Measurements from ENCODE around the gene CNTNAP2.
"Not testable (repeated sequence)": the region's sequence is repeated elsewhere in the genome, so short reads cannot be mapped to it uniquely, and the experiment has no call there.

Gene CNTNAP2

DNA sequence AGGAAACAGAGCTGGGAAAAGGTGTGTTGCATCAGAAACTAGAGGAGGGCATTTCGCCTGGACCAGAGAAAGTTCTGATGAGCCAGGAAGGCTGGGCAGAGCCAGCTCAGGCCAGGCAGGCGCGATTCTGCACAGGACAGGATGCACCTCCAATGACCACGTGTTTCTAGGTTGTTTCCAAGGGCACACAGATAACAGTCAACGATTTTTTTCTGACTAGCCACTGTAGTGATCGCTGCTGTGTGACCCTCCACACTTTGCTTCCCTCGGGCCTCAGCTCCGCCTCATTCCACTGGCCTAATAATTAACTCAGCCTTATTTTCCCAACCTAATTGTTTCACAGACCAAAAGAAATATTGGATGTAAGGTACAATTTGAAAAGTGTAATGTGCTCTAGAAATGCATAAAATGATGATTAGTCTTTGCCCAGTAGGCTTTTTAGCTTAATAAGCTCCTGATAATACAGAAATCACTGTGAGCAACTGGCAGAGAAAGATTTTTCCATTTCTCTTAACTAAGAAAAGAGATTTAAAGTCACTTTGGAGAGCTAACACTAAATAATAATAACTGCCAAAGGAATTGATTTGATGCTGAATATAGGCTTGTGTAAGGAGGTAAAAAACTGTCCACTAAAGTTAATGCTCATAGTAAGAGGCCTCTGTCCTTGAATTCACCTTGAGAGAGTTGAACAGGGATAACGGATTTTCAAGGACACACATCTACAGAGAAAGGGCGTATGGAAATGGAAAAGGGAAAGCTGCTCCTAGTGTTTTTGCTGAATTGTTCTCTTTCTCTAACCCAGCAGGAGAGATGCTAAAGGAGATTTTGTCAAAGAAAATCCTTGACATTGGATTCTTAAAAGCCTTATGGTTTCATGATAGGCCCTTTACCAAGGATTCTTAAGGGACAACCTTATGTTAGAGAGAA, 2183.0 kb downstream of the CNTNAP2 start:
- DNase-seq = no peak

DNA sequence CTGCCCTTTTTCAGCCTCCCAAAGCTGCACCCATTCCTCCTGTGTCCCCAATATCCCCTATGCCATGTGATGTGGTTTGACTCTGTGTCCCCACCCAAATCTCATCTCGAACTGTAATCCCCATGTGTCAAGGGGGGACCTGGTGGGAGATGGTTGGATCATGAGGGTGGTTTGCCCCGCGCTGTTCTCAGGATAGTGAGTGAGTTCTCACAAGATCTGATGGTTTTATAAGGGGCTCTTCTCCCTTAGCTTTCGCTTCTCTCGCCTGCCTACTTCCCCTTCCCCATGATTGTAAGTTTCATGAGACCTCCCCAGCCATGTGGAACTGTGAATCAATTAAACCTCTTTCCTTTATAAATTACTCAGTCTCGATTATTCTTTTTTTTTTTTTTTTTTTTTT, 2185.8 kb downstream of the CNTNAP2 start:
- DNase-seq = not testable (repeated sequence)

DNA sequence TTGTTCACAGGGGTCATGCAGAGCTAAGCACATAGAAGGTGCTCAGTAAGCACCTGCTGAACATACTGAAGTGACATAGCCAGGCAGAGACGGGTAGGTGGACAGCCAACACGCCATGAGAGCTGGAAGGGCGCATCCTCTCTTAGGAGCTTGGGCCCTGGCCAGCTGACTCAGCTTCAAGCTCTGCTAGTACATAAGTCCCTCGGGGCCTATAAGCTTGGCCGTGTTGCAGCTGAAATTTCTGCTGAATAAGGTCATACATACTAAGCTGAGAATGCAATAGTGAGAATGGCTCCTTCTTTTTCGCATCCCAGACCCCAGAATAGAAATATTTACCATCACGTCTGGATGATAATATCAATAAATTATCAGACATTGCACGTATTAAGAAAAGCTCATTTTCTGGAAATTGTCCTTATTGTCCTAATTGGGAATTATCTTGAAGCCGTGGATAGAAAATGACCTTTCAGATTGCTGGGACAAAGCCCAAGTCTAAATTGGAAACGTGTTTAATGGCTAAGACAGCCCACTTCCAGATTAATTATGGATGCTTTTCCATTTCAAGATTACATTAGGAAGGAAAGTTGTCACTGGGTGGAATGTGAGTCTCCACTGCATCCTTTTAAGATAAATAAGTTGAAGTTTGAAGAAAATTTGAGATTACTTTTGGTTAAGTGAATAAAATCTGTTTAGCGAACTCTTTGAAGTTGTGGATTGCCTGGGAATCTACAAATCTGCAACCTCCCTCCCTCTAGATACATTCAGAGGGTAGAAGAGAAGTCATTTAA, 2186.9 kb downstream of the CNTNAP2 start:
- DNase-seq = peak; percentile 92

GRCh38 chr7:148304083-148304335, 2187.4 kb downstream of the CNTNAP2 start:
- DNase-seq = no peak

- DNase-seq = no peak
Observed at GRCh38 chr7:148304456-148304855, 2187.9 kb downstream of the CNTNAP2 start.

GRCh38 chr7:148306759-148307158, 2190.2 kb downstream of the CNTNAP2 start:
- DNase-seq = no peak

- DNase-seq = no peak
Observed at GRCh38 chr7:148318102-148318811, 2201.7 kb downstream of the CNTNAP2 start.

- DNase-seq = no peak
Observed at GRCh38 chr7:148318838-148319237, 2202.2 kb downstream of the CNTNAP2 start.

DNA sequence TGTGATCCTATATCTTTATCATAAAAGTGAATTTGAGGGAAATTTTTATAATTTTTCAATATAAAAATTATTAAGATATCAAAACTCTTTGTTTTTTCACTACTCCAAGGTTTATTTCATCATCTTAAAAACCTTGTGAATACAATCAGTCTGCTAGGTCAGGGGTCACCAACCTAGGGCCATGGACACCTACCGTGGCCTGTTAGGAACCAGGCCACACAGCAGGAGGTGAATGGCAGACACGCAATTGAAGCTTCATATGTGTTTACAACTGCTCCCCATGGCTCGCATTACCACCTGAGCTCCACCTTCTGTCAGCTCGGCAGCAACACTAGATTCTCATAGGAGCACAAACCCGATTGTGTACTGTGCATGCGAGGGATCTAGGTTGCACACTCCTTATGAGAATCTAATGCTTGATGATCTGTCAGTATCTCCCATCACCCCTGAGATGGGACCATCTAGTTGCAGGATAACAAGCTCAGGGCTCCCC, 2202.8 kb downstream of the CNTNAP2 start:
- no peak for DNase-seq

- no peak for DNase-seq
Observed at GRCh38 chr7:148325208-148325607, 2208.6 kb downstream of the CNTNAP2 start.

GRCh38 chr7:148327379-148327778, 2210.8 kb downstream of the CNTNAP2 start:
- peak; percentile 44 for DNase-seq

DNA sequence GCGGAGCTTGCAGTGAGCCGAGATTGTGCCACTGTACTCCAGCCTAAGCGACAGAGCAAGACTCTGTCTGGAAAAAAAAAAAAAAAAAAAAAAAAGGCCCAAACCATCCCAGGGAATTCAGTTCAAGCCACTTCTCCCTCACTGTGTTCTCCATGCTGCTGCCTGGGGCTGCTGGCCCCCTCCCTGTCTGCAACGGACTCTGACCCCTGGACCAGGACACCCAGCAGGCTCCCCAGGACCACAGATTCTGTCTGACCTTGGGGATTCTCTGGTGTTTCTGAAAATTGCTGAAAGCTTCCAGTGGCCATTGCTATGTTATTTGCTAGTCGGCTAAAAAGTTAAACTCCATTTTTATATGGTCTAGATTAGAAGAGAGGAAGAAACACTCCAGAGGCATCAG, 2212.3 kb downstream of the CNTNAP2 start:
- no peak for DNase-seq

- no peak for DNase-seq
Observed at GRCh38 chr7:148330124-148330818, 2213.7 kb downstream of the CNTNAP2 start.

- no peak for DNase-seq
Observed at GRCh38 chr7:148330822-148331221, 2214.2 kb downstream of the CNTNAP2 start.

DNA sequence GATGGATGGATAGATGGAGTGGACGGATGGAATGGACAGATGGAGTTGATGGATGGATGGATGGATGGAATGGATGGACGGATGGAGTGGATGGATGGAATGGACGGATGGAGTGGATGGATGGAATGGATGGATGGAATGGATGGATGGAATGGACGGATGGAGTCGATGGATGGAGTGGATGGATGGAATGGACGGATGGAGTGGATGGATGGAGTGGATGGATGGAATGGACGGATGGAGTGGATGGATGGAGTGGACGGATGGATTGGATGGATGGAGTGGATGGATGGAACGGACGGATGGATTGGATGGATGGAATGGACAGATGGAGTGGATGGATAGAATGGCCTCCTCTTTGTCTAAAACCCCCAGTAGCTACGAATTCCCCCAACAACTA, 2214.9 kb downstream of the CNTNAP2 start:
- not testable (repeated sequence) for DNase-seq

DNA sequence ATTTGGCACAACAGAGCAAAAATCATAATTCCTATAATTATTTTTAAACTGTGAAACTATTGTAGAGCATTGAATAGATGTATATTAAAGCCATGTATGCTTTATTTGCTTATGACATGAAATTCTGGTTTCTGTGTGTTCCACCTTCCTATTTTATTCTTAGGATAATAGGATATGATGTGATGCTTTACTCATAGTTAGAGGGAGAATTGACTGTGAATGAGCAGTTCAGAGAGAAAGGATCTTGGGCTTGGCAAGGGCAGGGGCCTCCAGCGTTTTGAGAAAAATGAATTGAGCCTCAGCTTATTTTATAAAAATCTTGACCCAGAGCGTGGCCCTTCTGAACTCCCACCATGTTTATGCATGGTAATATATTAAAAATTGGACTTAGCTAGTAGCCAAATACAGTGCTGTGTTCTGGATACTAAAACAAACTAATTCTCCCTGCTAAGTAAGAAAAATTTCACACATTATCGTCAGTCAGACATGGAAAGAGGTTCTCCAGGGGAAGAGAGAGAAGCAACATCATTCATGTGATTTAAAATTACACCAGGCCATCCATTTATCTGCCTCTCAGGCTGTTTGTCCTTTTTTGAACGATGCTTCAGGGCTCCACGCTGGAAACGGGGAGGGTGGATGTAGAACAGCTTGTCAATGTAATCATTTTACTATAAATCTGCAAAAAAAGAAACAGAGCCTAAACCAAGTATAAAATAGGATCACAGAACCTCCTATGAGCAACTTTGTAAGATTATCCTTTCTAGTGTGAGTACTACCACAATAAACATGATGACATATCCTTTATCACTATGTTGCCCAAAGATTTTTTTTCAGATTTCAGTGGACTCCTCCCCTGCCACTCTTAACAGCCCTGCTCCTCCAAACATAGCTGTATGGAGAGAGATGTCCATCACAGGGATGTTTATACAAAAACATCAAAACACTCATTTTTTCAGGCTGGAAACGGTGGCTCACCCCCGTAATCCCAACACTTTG, 2215.9 kb downstream of the CNTNAP2 start:
- DNase-seq = no peak

- DNase-seq = no peak
Observed at GRCh38 chr7:148334441-148334956, 2217.9 kb downstream of the CNTNAP2 start.

GRCh38 chr7:148334959-148335577, 2218.5 kb downstream of the CNTNAP2 start:
- DNase-seq = peak; percentile 87

DNA sequence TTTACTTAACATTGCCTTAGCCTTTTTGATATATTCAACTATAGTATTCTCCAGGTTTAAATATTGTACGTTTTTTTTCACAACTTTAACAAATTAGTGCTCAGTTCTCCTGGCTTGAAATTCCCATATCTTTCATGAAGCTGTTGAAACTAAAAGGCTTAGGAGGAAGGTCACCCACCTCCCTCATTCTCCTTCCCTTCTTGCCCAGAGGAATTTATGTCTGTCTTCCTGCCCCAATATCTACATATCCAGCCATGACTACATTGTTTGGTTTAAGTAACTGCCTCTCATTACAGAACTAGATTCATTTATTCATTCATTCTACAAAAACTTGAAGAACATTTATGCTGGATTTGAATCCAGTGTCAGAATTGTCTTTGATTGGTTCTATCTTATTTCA, 2219.2 kb downstream of the CNTNAP2 start:
- DNase-seq = no peak

- peak; percentile 6 for DNase-seq
Observed at GRCh38 chr7:148336411-148336810, 2219.8 kb downstream of the CNTNAP2 start.

All from fibroblast of upper back skin (primary cell).